ENCODE results near the gene GTSE1.

GTSE1 gene

GRCh38 chr22:46318576-46318975 is 21.9 kb downstream of the GTSE1 start (continued):
- TF ChIP-seq, protein P1, sequence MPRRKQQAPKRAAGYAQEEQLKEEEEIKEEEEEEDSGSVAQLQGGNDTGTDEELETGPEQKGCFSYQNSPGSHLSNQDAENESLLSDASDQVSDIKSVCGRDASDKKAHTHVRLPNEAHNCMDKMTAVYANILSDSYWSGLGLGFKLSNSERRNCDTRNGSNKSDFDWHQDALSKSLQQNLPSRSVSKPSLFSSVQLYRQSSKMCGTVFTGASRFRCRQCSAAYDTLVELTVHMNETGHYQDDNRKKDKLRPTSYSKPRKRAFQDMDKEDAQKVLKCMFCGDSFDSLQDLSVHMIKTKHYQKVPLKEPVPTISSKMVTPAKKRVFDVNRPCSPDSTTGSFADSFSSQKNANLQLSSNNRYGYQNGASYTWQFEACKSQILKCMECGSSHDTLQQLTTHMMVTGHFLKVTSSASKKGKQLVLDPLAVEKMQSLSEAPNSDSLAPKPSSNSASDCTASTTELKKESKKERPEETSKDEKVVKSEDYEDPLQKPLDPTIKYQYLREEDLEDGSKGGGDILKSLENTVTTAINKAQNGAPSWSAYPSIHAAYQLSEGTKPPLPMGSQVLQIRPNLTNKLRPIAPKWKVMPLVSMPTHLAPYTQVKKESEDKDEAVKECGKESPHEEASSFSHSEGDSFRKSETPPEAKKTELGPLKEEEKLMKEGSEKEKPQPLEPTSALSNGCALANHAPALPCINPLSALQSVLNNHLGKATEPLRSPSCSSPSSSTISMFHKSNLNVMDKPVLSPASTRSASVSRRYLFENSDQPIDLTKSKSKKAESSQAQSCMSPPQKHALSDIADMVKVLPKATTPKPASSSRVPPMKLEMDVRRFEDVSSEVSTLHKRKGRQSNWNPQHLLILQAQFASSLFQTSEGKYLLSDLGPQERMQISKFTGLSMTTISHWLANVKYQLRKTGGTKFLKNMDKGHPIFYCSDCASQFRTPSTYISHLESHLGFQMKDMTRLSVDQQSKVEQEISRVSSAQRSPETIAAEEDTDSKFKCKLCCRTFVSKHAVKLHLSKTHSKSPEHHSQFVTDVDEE (CRISPR knock-in tag; IDR thresholded peaks at IDR 0.05): no peak
- TF ChIP-seq ARNTL (CRISPR knock-in tag; IDR thresholded peaks at IDR 0.05; ENCODE audit: borderline replicate concordance, low read depth): no peak
- TF ChIP-seq BACH2 (CRISPR knock-in tag; IDR thresholded peaks at IDR 0.05; ENCODE audit: borderline replicate concordance): no peak
- TF ChIP-seq ISL1 (CRISPR knock-in tag; IDR thresholded peaks at IDR 0.05): no peak
- no peak for TF ChIP-seq PATZ1 (CRISPR knock-in tag; IDR thresholded peaks at IDR 0.05; ENCODE audit: borderline replicate concordance)

DNA sequence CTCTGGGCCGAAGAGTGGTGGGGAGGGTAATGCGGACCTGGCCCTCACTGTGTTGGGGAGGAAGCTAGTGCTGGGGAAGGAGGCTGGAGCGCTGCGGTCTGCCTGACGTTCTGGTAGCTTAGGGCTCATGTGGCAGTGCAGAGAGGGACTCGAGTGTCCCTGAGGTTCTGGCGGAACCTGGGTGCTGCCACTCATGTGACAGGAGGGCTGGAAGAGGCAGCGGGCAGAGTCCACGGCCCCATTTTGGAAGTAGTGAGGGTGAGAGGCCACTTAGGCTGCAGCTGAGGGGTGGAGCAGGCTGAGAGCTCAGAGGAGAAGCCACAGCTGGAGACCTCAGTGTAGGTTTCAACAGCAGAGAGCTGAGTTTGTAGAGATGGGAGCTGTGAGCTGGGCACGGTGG is 22.6 kb downstream of the GTSE1 start:
- TF ChIP-seq ZFP3 (CRISPR knock-in tag; IDR thresholded peaks at IDR 0.05) (no peak), CSDC2 (CRISPR knock-in tag; IDR thresholded peaks at IDR 0.05) (no peak), OSR1 (CRISPR knock-in tag; IDR thresholded peaks at IDR 0.05) (no peak), ESRRG (CRISPR knock-in tag; IDR thresholded peaks at IDR 0.05) (no peak), ARNTL (CRISPR knock-in tag; IDR thresholded peaks at IDR 0.05; ENCODE audit: borderline replicate concordance, low read depth) (no peak), ISL1 (CRISPR knock-in tag; IDR thresholded peaks at IDR 0.05) (no peak), ZC3H10 (CRISPR knock-in tag; IDR thresholded peaks at IDR 0.05) (no peak), ZNF8 (CRISPR knock-in tag; IDR thresholded peaks at IDR 0.05) (no peak), RARB (CRISPR knock-in tag; IDR thresholded peaks at IDR 0.05) (no peak)

DNA sequence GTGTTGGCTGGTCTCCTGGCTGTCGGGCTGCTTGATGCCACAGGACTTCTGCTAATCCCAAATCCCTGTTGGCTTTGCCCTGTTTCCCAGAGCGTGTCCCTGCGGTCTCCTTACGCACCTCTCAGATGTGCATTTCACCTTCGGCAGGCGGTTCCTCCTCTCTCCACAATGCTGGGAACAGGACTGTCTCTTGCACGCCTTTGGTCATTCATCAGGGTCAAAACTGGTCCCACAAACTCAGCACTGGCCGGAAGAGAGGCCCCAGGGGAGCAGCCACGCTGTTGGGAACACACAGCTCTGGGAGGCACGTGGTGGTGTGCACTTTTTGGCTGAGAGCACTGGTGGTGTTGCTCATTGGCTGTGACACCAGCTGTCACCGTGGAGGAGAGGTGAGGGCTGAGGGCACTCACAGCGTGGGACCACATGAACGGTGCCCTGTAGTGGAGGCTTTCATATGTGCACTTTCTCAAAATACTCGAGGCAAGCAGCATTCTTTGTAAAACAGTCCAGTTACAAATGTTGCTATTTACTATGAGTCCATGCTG is 23.6 kb downstream of the GTSE1 start:
- TF ChIP-seq ZFP3 (CRISPR knock-in tag; IDR thresholded peaks at IDR 0.05) (no peak), ZNF8 (CRISPR knock-in tag; IDR thresholded peaks at IDR 0.05) (no peak), CSDC2 (CRISPR knock-in tag; IDR thresholded peaks at IDR 0.05) (no peak), OSR1 (CRISPR knock-in tag; IDR thresholded peaks at IDR 0.05) (no peak), PATZ1 (CRISPR knock-in tag; IDR thresholded peaks at IDR 0.05; ENCODE audit: borderline replicate concordance) (no peak), ZC3H10 (CRISPR knock-in tag; IDR thresholded peaks at IDR 0.05) (no peak), RARB (CRISPR knock-in tag; IDR thresholded peaks at IDR 0.05) (no peak), TCF4 (CRISPR knock-in tag; IDR thresholded peaks at IDR 0.05; ENCODE audit: borderline replicate concordance) (no peak), ESRRG (CRISPR knock-in tag; IDR thresholded peaks at IDR 0.05) (no peak), BACH2 (CRISPR knock-in tag; IDR thresholded peaks at IDR 0.05; ENCODE audit: borderline replicate concordance) (no peak), ZNF70 (CRISPR knock-in tag; IDR thresholded peaks at IDR 0.05) (no peak), CREB5 (CRISPR knock-in tag; IDR thresholded peaks at IDR 0.05; ENCODE audit: low read depth) (no peak), SNAI2 (CRISPR knock-in tag; IDR thresholded peaks at IDR 0.05) (no peak), GLIS3 (CRISPR knock-in tag; IDR thresholded peaks at IDR 0.05) (no peak), ZFP30 (CRISPR knock-in tag; IDR thresholded peaks at IDR 0.05) (no peak), ISL1 (CRISPR knock-in tag; IDR thresholded peaks at IDR 0.05) (no peak), ARNTL (CRISPR knock-in tag; IDR thresholded peaks at IDR 0.05; ENCODE audit: borderline replicate concordance, low read depth) (no peak), TOX (CRISPR knock-in tag; IDR thresholded peaks at IDR 0.05; ENCODE audit: borderline replicate concordance) (no peak)
- TF ChIP-seq, protein P2, sequence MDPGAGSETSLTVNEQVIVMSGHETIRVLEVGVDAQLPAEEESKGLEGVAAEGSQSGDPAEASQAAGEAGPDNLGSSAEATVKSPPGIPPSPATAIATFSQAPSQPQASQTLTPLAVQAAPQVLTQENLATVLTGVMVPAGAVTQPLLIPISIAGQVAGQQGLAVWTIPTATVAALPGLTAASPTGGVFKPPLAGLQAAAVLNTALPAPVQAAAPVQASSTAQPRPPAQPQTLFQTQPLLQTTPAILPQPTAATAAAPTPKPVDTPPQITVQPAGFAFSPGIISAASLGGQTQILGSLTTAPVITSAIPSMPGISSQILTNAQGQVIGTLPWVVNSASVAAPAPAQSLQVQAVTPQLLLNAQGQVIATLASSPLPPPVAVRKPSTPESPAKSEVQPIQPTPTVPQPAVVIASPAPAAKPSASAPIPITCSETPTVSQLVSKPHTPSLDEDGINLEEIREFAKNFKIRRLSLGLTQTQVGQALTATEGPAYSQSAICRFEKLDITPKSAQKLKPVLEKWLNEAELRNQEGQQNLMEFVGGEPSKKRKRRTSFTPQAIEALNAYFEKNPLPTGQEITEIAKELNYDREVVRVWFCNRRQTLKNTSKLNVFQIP (CRISPR knock-in tag; IDR thresholded peaks at IDR 0.05; ENCODE audit: borderline replicate concordance, low read depth): no peak
- TF ChIP-seq, protein P1 (CRISPR knock-in tag; IDR thresholded peaks at IDR 0.05): no peak
- ATAC-seq: no peak

More for the DNA sequence above, 22.6 kb downstream of the GTSE1 start:
- ATAC-seq: no peak

Measured in SK-N-SH treated with all-trans-retinoic acid at 6 μM for 48 hours (cell line).